SK-N-SH (cell line): ENCODE results near the gene AASS.

Experiments used
- CTCF ChIP-seq: fragments of 200-600 bp; sonication (generic); IDR thresholded peaks from 2 replicates; pipeline ENCODE4 v1.6.1; 2017; ENCODE audit warnings: antibody characterized with exemption, mild to moderate bottlenecking, moderate library complexity
- RCOR1 ChIP-seq: fragments of 150-350 bp; IDR thresholded peaks from 2 replicates; pipeline ENCODE4 v1.6.1; 2017; ENCODE audit warnings: antibody characterized with exemption, low read length
- REST ChIP-seq: IDR thresholded peaks from 2 replicates; pipeline ENCODE4 v1.6.1; 2012; ENCODE audit warnings: mild to moderate bottlenecking, low read depth, low read length, moderate library complexity
- RFX5 ChIP-seq: IDR thresholded peaks from 2 replicates; pipeline ENCODE4 v1.6.1; 2012; ENCODE audit warnings: mild to moderate bottlenecking, improper control_type of control experiment, low read length
- SMC3 ChIP-seq: IDR thresholded peaks from 2 replicates; pipeline ENCODE4 v1.6.1; 2012; ENCODE audit warnings: low read depth, low read length, improper control_type of control experiment

- TF ChIP-seq SMC3 (no peak), REST (no peak), CTCF (no peak), RCOR1 (no peak), RFX5 (no peak)
These were observed 38.0 kb upstream of the AASS start for GRCh38 chr7:122182081-122182480.
